Neutrophil (primary cell): Measurements from ENCODE around the gene CUEDC2.

Experiments
- H3K27ac ChIP-seq: fragments of 200-600 bp; sonication (generic); 2 replicates; pipeline ENCODE4 v1.5.1; 2016; ENCODE audit warnings: mild to moderate bottlenecking, moderate library complexity
- H3K27me3 ChIP-seq: fragments of 200-600 bp; sonication (generic); 2 replicates; pipeline ENCODE4 v1.6.0; 2016; ENCODE audit warnings: mild to moderate bottlenecking
- H3K36me3 ChIP-seq: fragments of 200-600 bp; sonication (generic); 2 replicates; pipeline ENCODE4 v1.5.1; 2017
- H3K4me1 ChIP-seq, 2 experiments: fragments of 200-600 bp in 1 of 2; sonication (generic) in 1 of 2; 1 replicate in 1 of 2; 2 replicates in 1 of 2; pipeline versions ENCODE4 v1.5.1 to v1.6.1; 2013 to 2016; ENCODE audit warnings: low read depth in 1 of 2, low read length in 1 of 2, mild to moderate bottlenecking in 1 of 2, moderate library complexity in 1 of 2; ENCODE audit not compliant: control insufficient read depth in 1 of 2, insufficient read depth in 1 of 2
- H3K4me3 ChIP-seq, 2 experiments: fragments of 200-600 bp in 1 of 2; sonication (generic) in 1 of 2; 1 replicate in 1 of 2; 2 replicates in 1 of 2; pipeline ENCODE4 v1.5.1; 2013 to 2016; ENCODE audit warnings: low read depth in 1 of 2, low read length in 1 of 2, mild to moderate bottlenecking in 1 of 2, moderate library complexity in 1 of 2
- H3K9me3 ChIP-seq: fragments of 200-600 bp; sonication (generic); 2 replicates; pipeline ENCODE4 v1.5.1; 2016
- TF ChIP-seq, protein P1 (sequence below): fragments of 200-600 bp; sonication (generic); IDR thresholded peaks from 2 replicates; pipeline ENCODE4 v1.5.1; 2016; ENCODE audit warnings: antibody characterized with exemption

The CUEDC2 gene

DNA sequence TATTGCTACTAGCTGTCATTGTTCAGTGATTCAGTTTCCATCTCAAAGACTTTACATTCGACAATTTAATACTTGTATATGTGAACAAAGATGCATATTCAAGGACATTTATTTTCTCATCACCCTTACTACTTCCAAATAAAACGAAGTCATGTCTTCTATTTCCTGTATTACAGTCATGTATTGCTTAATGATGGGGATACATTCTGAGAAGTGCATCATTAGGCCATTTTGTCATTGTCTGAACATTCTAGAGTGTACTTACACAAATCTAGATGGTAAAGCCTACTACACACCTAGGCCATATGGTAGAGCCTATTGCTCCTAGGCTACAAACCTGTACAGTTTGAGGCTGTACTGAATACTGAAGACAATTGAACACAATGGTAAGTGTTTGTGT is 12.5 kb upstream of the CUEDC2 start:
- H3K4me1 ChIP-seq = peaks cover 5 to 7% of the 10 kb centered on the region in 2 experiments
- no peaks in the 10 kb centered on the region for H3K36me3 ChIP-seq
- H3K4me3 ChIP-seq = no peak overlapping the region
- no peak overlapping the region for H3K27ac ChIP-seq
- TF ChIP-seq, protein P1, sequence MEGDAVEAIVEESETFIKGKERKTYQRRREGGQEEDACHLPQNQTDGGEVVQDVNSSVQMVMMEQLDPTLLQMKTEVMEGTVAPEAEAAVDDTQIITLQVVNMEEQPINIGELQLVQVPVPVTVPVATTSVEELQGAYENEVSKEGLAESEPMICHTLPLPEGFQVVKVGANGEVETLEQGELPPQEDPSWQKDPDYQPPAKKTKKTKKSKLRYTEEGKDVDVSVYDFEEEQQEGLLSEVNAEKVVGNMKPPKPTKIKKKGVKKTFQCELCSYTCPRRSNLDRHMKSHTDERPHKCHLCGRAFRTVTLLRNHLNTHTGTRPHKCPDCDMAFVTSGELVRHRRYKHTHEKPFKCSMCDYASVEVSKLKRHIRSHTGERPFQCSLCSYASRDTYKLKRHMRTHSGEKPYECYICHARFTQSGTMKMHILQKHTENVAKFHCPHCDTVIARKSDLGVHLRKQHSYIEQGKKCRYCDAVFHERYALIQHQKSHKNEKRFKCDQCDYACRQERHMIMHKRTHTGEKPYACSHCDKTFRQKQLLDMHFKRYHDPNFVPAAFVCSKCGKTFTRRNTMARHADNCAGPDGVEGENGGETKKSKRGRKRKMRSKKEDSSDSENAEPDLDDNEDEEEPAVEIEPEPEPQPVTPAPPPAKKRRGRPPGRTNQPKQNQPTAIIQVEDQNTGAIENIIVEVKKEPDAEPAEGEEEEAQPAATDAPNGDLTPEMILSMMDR = no peak
- H3K9me3 ChIP-seq = no peaks in the 10 kb centered on the region
- no peaks in the 10 kb centered on the region for H3K27me3 ChIP-seq

DNA sequence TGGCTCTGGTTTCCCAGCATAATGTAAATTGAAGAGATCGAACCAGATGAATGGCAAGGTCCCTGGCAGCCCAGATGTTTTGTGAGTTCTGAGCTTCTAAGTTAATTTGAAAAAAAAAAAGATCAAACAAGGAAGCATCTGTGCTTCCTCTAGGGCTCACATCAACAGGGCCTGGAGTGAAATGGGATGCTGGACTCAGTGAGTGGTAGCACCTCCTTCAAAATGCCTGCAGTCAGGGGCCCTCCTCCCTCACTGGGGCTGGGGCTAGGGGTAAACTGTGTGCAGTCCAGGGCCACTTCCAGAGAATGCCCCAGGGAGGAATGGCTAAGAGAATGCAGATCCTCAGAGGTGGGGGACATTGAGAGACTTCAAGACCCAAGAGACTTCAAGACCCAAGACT is 6.0 kb upstream of the CUEDC2 start:
- TF ChIP-seq, protein P1 = no peak
- no peaks in the 10 kb centered on the region for H3K36me3 ChIP-seq
- H3K9me3 ChIP-seq = no peaks in the 10 kb centered on the region
- no peaks in the 10 kb centered on the region for H3K27me3 ChIP-seq
- peaks cover 21 to 22% of the 10 kb centered on the region in 2 experiments for H3K4me1 ChIP-seq
- no peak overlapping the region for H3K27ac ChIP-seq
- no peak overlapping the region for H3K4me3 ChIP-seq

DNA sequence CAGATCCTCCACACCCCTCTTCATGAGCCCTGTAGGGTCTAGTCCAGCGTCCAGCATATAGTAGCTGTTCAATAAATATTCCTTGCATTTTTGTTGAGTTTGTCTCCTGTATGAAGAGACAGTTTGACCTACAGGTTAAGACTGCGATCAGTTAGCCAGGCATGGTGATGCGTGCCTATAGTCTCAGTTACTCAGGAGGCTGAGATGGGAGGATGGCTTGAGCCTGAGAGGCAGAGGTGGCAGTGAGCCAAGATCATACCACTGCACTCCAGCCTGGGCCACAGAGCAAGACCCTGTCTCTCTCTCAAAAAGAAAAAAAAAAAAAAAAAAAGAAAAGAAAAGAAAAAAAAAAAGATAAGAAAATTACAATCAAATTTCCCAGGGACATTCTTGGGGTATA is 5.1 kb upstream of the CUEDC2 start:
- no peaks in the 10 kb centered on the region for H3K36me3 ChIP-seq
- no peak overlapping the region for H3K4me3 ChIP-seq
- no peaks in the 10 kb centered on the region for H3K9me3 ChIP-seq
- no peaks in the 10 kb centered on the region for H3K27me3 ChIP-seq
- no peak overlapping the region for H3K27ac ChIP-seq
- TF ChIP-seq, protein P1 = no peak
- H3K4me1 ChIP-seq = peaks cover 28 to 29% of the 10 kb centered on the region in 2 experiments

DNA sequence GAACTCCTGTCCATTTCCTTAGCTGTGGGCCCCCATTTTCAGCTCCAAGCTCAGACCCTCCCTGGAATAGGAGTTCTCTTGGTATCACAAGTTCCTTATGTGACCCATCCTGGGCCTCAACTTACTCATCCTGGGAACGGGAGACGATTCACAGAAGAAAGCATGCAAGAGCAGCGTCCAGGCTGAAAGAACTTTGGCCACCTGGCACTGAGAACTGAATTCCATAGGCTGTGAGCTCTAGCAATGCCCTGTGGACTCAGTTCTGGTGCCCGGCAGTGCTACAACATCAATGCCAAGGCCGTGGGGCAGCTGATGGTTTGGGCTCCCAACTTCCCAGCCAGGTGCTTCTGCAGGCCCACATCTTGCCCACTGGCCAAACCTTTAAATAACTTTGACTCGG is 3.9 kb upstream of the CUEDC2 start:
- Histone ChIP-seq H3K4me3 (no peak overlapping the region), H3K27ac (no peak overlapping the region)

DNA sequence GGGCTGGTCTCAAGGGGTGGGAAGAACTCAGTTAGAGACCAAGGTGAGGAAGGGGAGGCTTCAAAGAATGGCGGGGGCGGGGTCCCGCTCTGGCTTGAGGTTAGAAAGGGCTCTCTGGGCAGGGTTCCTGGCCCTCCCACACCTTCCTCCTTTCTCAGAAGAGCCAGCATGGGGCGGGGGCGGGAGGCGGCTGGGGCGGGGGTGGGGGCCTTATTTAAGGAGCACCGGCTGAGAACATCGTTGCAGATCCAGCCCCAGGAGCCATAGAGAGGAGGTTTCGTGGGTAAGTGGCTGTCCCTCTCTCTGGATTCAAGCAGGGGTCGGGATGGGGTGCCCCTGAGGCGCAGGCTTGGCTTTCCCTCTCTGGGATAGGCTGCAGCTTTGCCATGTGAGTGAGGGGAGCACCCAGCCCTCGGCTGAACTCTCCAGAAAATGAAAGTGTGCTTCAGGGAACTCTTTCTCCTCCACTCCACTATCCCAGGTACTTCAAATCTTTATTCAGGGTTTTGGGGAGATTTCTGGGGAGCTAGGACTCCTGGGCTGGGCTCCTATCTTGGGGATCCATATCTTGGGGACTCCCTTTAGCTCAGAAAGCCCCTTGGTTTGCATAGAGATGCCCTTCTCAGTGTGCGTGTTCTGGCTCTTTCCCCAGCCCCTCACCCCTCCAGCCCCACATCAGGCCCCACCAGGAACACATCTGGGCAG is 3.3 kb upstream of the CUEDC2 start:
- Histone ChIP-seq H3K4me1 (peaks cover 38 to 39% of the 10 kb centered on the region in 2 experiments), H3K27ac (peak overlapping the region; percentile 44), H3K9me3 (no peaks in the 10 kb centered on the region), H3K4me3 (no peak overlapping the region), H3K27me3 (no peaks in the 10 kb centered on the region), H3K36me3 (no peaks in the 10 kb centered on the region)
- TF ChIP-seq, protein P1 = no peak

More for the DNA sequence above, 3.9 kb upstream of the CUEDC2 start:
- H3K4me1 ChIP-seq = peaks cover 38 to 39% of the 10 kb centered on the region in 2 experiments
- no peaks in the 10 kb centered on the region for H3K9me3 ChIP-seq
- no peaks in the 10 kb centered on the region for H3K27me3 ChIP-seq
- TF ChIP-seq, protein P1 = no peak
- no peaks in the 10 kb centered on the region for H3K36me3 ChIP-seq
